Lower leg skin (tissue), 4 donors: ENCODE measurements around the gene CAMTA1. TPM values are rescaled to one million over a fixed set of nuclear protein-coding genes. Genes with fewer than 3 reads are reported as not detected.

ENCODE experiments used
- DNase-seq, 2 donors: peaks; one replicate each; pipeline ENCODE4 v3.0.0-alpha.2; 2019; ENCODE audit warnings: low spot score in 2 of 2
- H3K4me3 ChIP-seq: fragments of 200-600 bp; sonication (generic); 2 replicates; pipeline ENCODE4 v1.5.1; 2017; ENCODE audit warnings: mild to moderate bottlenecking, low read depth; ENCODE audit not compliant: poor library complexity, severe bottlenecking
- POLR2A ChIP-seq, 2 donors: fragments of 450-650 bp; IDR thresholded peaks; one replicate each; pipeline ENCODE4 v1.6.1; 2016 to 2017; ENCODE audit warnings: antibody characterized with exemption in 2 of 2, mild to moderate bottlenecking in 1 of 2, moderate library complexity in 1 of 2
- WGBS, 2 donors: methylation state at CpG; one replicate each; pipeline ENCODE4 v1.1.5; 2018; 5-methylcytosine and 5-hydroxymethylcytosine counted together
- intact Hi-C: fragments of 100-400 bp; cut with DNase I; formaldehyde crosslinking; loops from one replicate; pipeline ENCODE4 v1.15.0; 2023; ENCODE audit warnings: low total_unique reads
- total RNA-seq, 4 donors: library from RNA; depleted of rRNA; stranded (reverse); fragments of >200 nt; gene quantifications; one replicate each; pipeline ENCODE4 v1.1.0, GENCODE V29; 2016
- TF ChIP-seq, protein P1 (sequence below), 3 donors: fragments of 450-650 bp; IDR thresholded peaks; one replicate each; pipeline ENCODE4 v1.5.1; 2016; ENCODE audit warnings: antibody characterized with exemption in 3 of 3, mild to moderate bottlenecking in 3 of 3, moderate library complexity in 2 of 3

Gene CAMTA1
- total RNA-seq, 4 donors from 2014 or later, result 24.4 to 52.3 (median 32.9) TPM

DNA sequence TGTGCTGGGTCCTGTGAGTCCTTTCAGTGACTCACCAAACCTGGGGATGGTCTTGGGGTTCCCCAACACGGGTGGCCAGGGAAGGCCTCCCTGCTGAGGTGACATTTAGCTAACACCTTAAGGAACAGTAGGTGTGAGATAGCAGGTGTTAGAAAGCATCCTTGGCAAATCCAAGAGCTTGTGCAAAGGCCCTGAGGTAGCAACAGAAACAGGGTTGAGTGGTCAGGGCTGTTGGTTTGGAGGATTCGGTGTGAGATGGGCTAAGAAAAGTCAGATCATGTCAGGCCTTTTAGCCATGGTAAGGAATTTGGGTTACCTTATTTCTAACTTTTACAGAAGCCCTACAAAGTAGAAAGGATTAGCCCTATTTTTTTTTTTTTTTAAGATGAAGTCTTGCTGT is 343.0 kb downstream of the CAMTA1 start:
- DNase-seq, result no peak
- 84 to 95% methylated on average over 2 of the region's 2 CpGs for WGBS, 2 donors
- intact Hi-C loops, result no loop called here
- TF ChIP-seq, protein P1, sequence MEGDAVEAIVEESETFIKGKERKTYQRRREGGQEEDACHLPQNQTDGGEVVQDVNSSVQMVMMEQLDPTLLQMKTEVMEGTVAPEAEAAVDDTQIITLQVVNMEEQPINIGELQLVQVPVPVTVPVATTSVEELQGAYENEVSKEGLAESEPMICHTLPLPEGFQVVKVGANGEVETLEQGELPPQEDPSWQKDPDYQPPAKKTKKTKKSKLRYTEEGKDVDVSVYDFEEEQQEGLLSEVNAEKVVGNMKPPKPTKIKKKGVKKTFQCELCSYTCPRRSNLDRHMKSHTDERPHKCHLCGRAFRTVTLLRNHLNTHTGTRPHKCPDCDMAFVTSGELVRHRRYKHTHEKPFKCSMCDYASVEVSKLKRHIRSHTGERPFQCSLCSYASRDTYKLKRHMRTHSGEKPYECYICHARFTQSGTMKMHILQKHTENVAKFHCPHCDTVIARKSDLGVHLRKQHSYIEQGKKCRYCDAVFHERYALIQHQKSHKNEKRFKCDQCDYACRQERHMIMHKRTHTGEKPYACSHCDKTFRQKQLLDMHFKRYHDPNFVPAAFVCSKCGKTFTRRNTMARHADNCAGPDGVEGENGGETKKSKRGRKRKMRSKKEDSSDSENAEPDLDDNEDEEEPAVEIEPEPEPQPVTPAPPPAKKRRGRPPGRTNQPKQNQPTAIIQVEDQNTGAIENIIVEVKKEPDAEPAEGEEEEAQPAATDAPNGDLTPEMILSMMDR (IDR thresholded peaks at IDR 0.05), result no peak
- TF ChIP-seq POLR2A (IDR thresholded peaks at IDR 0.05), result no peak
- H3K4me3 ChIP-seq, result no peak overlapping the region

DNA sequence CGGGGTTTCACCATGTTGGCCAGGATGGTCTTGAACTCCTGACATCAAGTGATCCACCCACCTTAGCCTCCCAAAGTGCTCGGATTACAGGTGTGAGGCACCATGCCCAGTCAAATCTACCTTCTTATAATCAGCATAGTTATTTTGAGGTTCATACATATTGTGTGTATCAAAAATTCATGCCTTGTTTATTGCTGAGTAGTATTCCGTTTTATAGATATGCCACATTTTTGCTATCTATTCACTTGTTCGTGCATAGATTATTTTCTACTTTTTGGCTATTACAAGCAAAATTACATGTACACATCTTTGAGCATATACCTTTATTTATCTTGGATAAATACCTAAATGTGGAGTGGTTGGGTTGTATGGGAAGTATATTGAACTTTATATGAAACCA is 344.9 kb downstream of the CAMTA1 start:
- WGBS, 2 donors, result 93% methylated on average over 4 of the region's 4 CpGs
- TF ChIP-seq, protein P1 (IDR thresholded peaks at IDR 0.05), result no peak
- TF ChIP-seq POLR2A (IDR thresholded peaks at IDR 0.05), result no peak
- no peak for DNase-seq
- no peak overlapping the region for H3K4me3 ChIP-seq
- intact Hi-C loops, result no loop called here

DNA sequence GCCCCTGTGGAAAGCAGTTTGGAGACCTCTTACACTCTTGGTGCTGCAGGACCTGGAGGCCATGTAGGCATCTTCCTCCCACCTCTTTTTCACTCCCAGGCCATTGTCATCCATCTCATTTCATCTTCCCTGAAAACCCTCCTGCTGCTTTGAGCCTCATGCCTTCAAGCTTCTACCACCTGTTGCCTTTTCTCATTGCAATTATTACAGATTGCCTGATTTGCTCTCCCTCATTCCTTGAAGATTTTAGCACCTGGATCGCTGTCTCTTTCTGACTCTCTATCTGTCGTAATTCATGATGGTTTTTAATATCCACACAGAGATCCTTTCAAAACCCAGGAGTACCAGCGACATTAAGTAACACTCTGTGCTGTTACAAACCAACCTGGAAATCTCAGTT is 350.2 kb downstream of the CAMTA1 start:
- intact Hi-C loops, result no loop called here
- WGBS, 2 donors, result 83 to 88% methylated on average over 3 of the region's 3 CpGs
- DNase-seq, result no peak
- TF ChIP-seq POLR2A (IDR thresholded peaks at IDR 0.05), result no peak
- TF ChIP-seq, protein P1 (IDR thresholded peaks at IDR 0.05), result no peak
- H3K4me3 ChIP-seq, result no peak overlapping the region

DNA sequence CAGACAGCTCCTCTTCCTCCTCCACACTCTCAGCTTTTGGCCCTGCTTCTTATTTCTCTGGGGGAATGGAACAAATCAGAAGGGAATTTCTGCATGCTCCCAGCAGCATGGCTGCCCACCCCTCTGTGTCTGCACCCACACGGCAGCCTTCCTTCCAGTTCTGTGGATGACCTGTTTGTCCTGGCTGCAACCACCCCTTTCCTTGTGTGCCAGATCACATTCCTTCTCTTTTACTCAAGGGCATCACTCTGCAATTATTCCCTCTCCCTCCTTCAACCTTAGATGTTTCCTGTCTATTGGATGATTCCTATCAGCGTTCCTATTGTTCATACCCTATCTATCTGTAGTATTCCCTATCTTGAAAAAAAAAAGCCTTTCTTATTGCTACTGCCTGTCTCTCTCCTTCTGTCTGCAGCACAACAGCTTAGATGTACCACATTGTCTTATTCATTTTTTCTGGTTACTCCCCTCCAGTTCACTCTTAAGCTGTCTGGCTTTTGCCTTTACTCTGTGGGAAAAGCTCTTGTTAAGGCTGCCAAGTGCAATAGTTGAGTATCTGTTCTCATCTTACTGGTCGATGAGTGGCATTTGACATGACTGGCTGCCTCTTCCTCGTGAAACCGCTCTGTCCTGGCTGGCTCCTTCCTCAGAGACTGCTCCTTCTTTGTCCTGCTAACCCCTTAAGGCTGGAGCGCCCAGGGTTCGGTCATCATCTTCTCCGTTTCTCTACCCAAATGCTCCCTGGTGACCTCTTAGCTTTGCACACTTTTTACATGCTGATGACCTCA is 351.1 kb downstream of the CAMTA1 start:
- H3K4me3 ChIP-seq, result no peak overlapping the region
- no peak for TF ChIP-seq POLR2A (IDR thresholded peaks at IDR 0.05)
- TF ChIP-seq, protein P1 (IDR thresholded peaks at IDR 0.05), result no peak
- intact Hi-C loops, result no loop called here
- no peak for DNase-seq
- 73 to 78% methylated on average over 8 of the region's 8 CpGs for WGBS, 2 donors

DNA sequence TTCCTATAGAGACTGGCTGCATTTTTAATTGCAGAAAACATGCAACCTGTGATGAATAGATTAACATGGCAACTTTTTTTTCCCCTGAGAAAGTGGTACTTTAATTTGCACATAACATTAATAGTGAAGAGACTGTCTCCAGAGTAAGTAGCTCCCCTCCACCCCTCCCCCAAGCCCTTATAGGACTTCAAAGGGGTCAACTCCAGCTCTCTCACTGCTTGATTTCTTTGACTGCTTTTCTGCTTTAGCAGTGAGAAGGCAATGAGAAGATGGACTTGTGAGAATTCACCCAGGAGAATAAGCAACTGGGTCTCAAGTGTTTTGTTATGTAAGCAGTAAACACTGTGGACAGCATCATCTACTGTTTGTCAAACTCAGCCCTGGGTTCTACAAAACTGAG is 355.0 kb downstream of the CAMTA1 start:
- intact Hi-C loops, result no loop called here
- no peak for DNase-seq
- H3K4me3 ChIP-seq, result no peak overlapping the region
- TF ChIP-seq, protein P1 (IDR thresholded peaks at IDR 0.05), result no peak
- TF ChIP-seq POLR2A (IDR thresholded peaks at IDR 0.05), result no peak

DNA sequence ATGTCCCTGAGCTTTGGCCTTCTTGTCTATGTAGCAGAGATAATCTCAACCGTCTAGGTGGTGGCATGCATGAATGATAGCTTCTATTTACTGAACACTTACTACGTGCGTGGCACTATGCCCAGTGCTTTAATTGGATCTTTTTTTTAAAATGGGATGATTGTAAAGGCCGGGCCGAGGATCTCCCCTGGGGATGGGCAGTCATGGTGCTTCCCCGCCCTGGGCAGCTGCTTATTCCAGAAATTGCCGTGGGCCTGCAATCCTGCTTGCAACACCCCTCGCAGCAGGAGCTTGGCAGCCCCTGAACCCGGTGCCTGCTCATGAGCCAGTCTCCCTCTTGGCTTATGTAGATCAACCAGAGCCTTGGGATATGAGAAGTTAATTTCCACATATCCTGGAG is 360.7 kb downstream of the CAMTA1 start:
- intact Hi-C loops, result no loop called here
- WGBS, 2 donors, result 62 to 69% methylated on average over 6 to 9 of the region's 9 CpGs
- no peak for DNase-seq
- TF ChIP-seq, protein P1 (IDR thresholded peaks at IDR 0.05), result no peak
- no peak for TF ChIP-seq POLR2A (IDR thresholded peaks at IDR 0.05)
- no peak overlapping the region for H3K4me3 ChIP-seq
